Kidney (tissue), 14 donors: ENCODE data around the gene FGFBP3. TPM values are rescaled to one million over a fixed set of nuclear protein-coding genes. Genes with fewer than 3 reads are reported as not detected.

Experiments
- DNase-seq, 5 donors: peaks; one replicate each; pipeline ENCODE4 v3.0.0-alpha.2; 2013 to 2020
- FAIRE-seq: peaks from 2 replicates; lab custom pipeline; 2012; peaks lifted over from hg19 to GRCh38; lab: Jason Lieb, UNC
- H3K27ac ChIP-seq, 2 donors: one replicate each; pipeline ENCODE4 v1.7.0; 2013; ENCODE audit warnings: low read depth in 2 of 2, low read length in 2 of 2, inconsistent platforms in 1 of 2
- H3K27me3 ChIP-seq: one replicate; pipeline ENCODE4 v1.7.1; 2013; ENCODE audit warnings: low read length, inconsistent platforms; ENCODE audit not compliant: control insufficient read depth, insufficient read depth
- H3K36me3 ChIP-seq, 3 donors: one replicate each; pipeline versions ENCODE4 v1.7.0 to v1.7.1; 2013; ENCODE audit warnings: low read length in 3 of 3, control low read depth in 1 of 3, inconsistent platforms in 1 of 3; ENCODE audit not compliant: insufficient read depth in 3 of 3, control insufficient read depth in 2 of 3
- H3K4me1 ChIP-seq, 3 donors: one replicate each; pipeline versions ENCODE4 v1.7.0 to v1.7.1; 2013; ENCODE audit warnings: low read length in 3 of 3, inconsistent platforms in 1 of 3, low read depth in 1 of 3; ENCODE audit not compliant: control insufficient read depth in 2 of 3, insufficient read depth in 2 of 3
- H3K4me3 ChIP-seq, 3 donors: one replicate each; pipeline versions ENCODE4 v1.7.0 to v1.8.1; 2013; ENCODE audit warnings: low read length in 3 of 3, control low read depth in 1 of 3, inconsistent platforms in 1 of 3
- H3K9ac ChIP-seq, 3 donors: one replicate each; pipeline versions ENCODE4 v1.7.0 to v1.7.1; 2013; ENCODE audit warnings: low read length in 3 of 3, control low read depth in 1 of 3, inconsistent platforms in 1 of 3
- H3K9me3 ChIP-seq, 3 donors: one replicate each; pipeline versions ENCODE4 v1.7.0 to v1.7.1; 2013; ENCODE audit warnings: low read length in 3 of 3, control low read depth in 1 of 3, inconsistent platforms in 1 of 3; ENCODE audit not compliant: control insufficient read depth in 2 of 3, insufficient read depth in 1 of 3
- CTCF ChIP-seq: IDR thresholded peaks from 3 replicates; pipeline ENCODE4 v1.5.1; 2012; ENCODE audit warnings: mild to moderate bottlenecking, moderate library complexity, borderline replicate concordance; ENCODE audit not compliant: insufficient read depth; ENCODE audit errors: extremely low read depth
- intact Hi-C: fragments of 100-400 bp; cut with DNase I; formaldehyde crosslinking; loops from one replicate; pipeline ENCODE4 v1.11.1; 2022
- polyA plus RNA-seq: library from polyadenylated mRNA; stranded (reverse); fragments of 350-450 nt; fragmentation: Illumina TruSeq; extraction: RNeasy Lipid Tissue Mini Kit (QIAGEN cat#74804); gene quantifications from one replicate; pipeline ENCODE4 v1.2.3, GENCODE V29; 2014; ENCODE audit warnings: low read depth, low replicate concordance; ENCODE audit not compliant: insufficient read depth
- total RNA-seq: library from RNA; stranded (reverse); fragmentation: NEBNext Ultra II Directional; extraction: Animal tissue kit (Norgen Biotek cat#: 25700); gene quantifications from one replicate; pipeline ENCODE4 v1.2.1, GENCODE V29; 2021
- donor health status: control.
- donor health status: control.
- donor health status: control.
- donor health status: control.
- donor health status: control.
- donor health status: DM: yes; HTN: yes; CAD: no.
- donor health status: Normal renal cell carcinoma (clear cell type).

The FGFBP3 gene
- total and polyA plus RNA-seq, 2 donors from 2014 or later: 1.3 to 2.7 TPM

- Histone ChIP-seq H3K9me3 (no peaks in the 10 kb centered on the region), H3K36me3 (peaks cover 2 to 18% (median 10%) of the 10 kb centered on the region in 3 donors), H3K4me3 (no peak overlapping the region), H3K27me3 (no peaks in the 10 kb centered on the region), H3K4me1 (no peaks in the 10 kb centered on the region), H3K9ac (no peak overlapping the region), H3K27ac (no peak overlapping the region)
- FAIRE-seq (no peak), DNase-seq (no peak)
- intact Hi-C loops: no loop called here
- TF ChIP-seq CTCF: no peak
Measured at GRCh38 chr10:91931526-91932190, 22.4 kb upstream of the FGFBP3 start.

- DNase-seq (no peak), FAIRE-seq (no peak)
- TF ChIP-seq CTCF: no peak
- Histone ChIP-seq H3K27ac (no peak overlapping the region), H3K9ac (no peak overlapping the region), H3K27me3 (no peaks in the 10 kb centered on the region), H3K4me3 (no peak overlapping the region), H3K9me3 (no peaks in the 10 kb centered on the region), H3K36me3 (peaks cover 0 to 11% (median 3%) of the 10 kb centered on the region in 3 donors), H3K4me1 (no peaks in the 10 kb centered on the region)
- intact Hi-C loops: no loop called here
Measured at GRCh38 chr10:91930939-91931338, 21.7 kb upstream of the FGFBP3 start.

- Histone ChIP-seq H3K36me3 (no peaks in the 10 kb centered on the region), H3K27me3 (no peaks in the 10 kb centered on the region), H3K9me3 (no peaks in the 10 kb centered on the region), H3K9ac (peak overlapping the region in 2 of 3 donors; percentile 92 to 98), H3K27ac (no peak overlapping the region), H3K4me3 (peak overlapping the region; percentile 92 to 96 (median 95)), H3K4me1 (no peaks in the 10 kb centered on the region)
- intact Hi-C loops: no loop called here
- no peak for DNase-seq
- FAIRE-seq: no peak
- no peak for TF ChIP-seq CTCF
Measured at GRCh38 chr10:91925022-91925320, 15.7 kb upstream of the FGFBP3 start.
